Caki2 (cell line): ENCODE data around the gene PRMT2. TPM values are rescaled to one million over a fixed set of nuclear protein-coding genes. Genes with fewer than 3 reads are reported as not detected.

Source experiments
- total RNA-seq: library from RNA; depleted of rRNA; stranded (reverse); fragments of >200 nt; shearing (Covaris generic); gene quantifications from 2 replicates; pipeline ENCODE4 v1.2.3, GENCODE V29; 2014; ENCODE audit warnings: low replicate concordance; rRNA removed

Gene PRMT2
- total RNA-seq, 1 experiment from 2014 or later, result 121 TPM

Other genes starting within 250 kb of the PRMT2 start
- gene DIP2A, start 176.8 kb upstream of the PRMT2 start, total RNA-seq, result 14.6 and 16.8 TPM in 2 replicates
- not detected in 2 replicates for gene S100B, start 30.6 kb upstream of the PRMT2 start, total RNA-seq